Cardiac muscle cell (in vitro differentiated cells and primary cell): Measurements from ENCODE around the gene XPNPEP1. TPM values are rescaled to one million over a fixed set of nuclear protein-coding genes. Genes with fewer than 3 reads are reported as not detected.

Experiments used
- DNase-seq, 2 donors: peaks; one replicate each; pipeline versions ENCODE4 v3.0.0 to v3.0.0-alpha.2; 2010 to 2017; ENCODE audit warnings: low read depth in 1 of 2, low spot score in 1 of 2
- H3K27ac ChIP-seq: fragments of 200-600 bp; sonication (generic); 2 replicates; pipeline ENCODE4 v1.5.1; 2016
- H3K27me3 ChIP-seq: fragments of 200-600 bp; sonication (generic); 2 replicates; pipeline ENCODE4 v1.6.0; 2016; ENCODE audit warnings: control low read depth
- H3K36me3 ChIP-seq: fragments of 200-600 bp; sonication (generic); 2 replicates; pipeline ENCODE4 v1.5.1; 2016; ENCODE audit warnings: control low read depth
- H3K4me1 ChIP-seq: fragments of 200-600 bp; sonication (generic); 2 replicates; pipeline ENCODE4 v1.8.1; 2017; ENCODE audit warnings: low read depth, mild to moderate bottlenecking, mixed run types
- H3K4me3 ChIP-seq: fragments of 200-600 bp; sonication (generic); 2 replicates; pipeline ENCODE4 v1.5.1; 2016; ENCODE audit warnings: mild to moderate bottlenecking
- H3K9me3 ChIP-seq: fragments of 200-600 bp; sonication (generic); 2 replicates; pipeline ENCODE4 v1.5.1; 2017; ENCODE audit warnings: low read depth, mild to moderate bottlenecking, control low read depth
- polyA plus RNA-seq: library from polyadenylated mRNA; unstranded; fragments of >200 nt; fragmentation: Nextera tagmentation; extraction: Ambion mirVana; gene quantifications from 2 replicates; pipeline ENCODE4 v1.2.1, GENCODE V29; 2016
- total RNA-seq: library from RNA; depleted of rRNA; stranded (reverse); fragments of >200 nt; gene quantifications from 2 replicates; pipeline ENCODE4 v1.2.3, GENCODE V29; 2016
- TF ChIP-seq, protein P1 (sequence below): IDR thresholded peaks from 2 replicates; pipeline ENCODE4 v1.5.1; 2012; ENCODE audit warnings: low read depth, mild to moderate bottlenecking, low read length

The XPNPEP1 gene
- total and polyA plus RNA-seq, 2 experiments from 2014 or later, result 68.1 to 114 TPM

DNA sequence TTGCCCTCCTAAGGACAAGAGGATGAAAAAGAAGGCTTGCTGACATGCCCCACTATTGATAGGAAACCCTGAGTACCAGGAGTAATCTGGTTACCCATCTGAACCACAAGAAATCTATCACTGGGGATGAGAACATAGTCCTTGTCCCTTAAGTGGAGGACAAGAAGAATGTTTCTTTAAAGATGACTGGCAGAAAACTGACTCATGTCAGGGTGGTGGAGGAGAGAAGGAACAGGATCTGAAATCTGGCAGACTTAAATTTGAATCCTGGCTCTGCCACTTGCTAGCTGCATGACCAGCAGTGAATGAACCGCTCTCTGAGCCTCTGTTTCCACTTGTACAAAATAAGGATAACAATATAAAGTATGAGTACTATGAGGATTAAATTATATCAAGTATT lies 38.9 kb upstream of the XPNPEP1 start:
- no peaks in the 10 kb centered on the region for H3K27me3 ChIP-seq
- H3K4me1 ChIP-seq, result peaks cover 20% of the 10 kb centered on the region
- no peaks in the 10 kb centered on the region for H3K36me3 ChIP-seq
- no peaks in the 10 kb centered on the region for H3K9me3 ChIP-seq
- H3K27ac ChIP-seq, result no peak overlapping the region
- TF ChIP-seq, protein P1, sequence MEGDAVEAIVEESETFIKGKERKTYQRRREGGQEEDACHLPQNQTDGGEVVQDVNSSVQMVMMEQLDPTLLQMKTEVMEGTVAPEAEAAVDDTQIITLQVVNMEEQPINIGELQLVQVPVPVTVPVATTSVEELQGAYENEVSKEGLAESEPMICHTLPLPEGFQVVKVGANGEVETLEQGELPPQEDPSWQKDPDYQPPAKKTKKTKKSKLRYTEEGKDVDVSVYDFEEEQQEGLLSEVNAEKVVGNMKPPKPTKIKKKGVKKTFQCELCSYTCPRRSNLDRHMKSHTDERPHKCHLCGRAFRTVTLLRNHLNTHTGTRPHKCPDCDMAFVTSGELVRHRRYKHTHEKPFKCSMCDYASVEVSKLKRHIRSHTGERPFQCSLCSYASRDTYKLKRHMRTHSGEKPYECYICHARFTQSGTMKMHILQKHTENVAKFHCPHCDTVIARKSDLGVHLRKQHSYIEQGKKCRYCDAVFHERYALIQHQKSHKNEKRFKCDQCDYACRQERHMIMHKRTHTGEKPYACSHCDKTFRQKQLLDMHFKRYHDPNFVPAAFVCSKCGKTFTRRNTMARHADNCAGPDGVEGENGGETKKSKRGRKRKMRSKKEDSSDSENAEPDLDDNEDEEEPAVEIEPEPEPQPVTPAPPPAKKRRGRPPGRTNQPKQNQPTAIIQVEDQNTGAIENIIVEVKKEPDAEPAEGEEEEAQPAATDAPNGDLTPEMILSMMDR, result no peak
- H3K4me3 ChIP-seq, result no peak overlapping the region
- no peak for DNase-seq

DNA sequence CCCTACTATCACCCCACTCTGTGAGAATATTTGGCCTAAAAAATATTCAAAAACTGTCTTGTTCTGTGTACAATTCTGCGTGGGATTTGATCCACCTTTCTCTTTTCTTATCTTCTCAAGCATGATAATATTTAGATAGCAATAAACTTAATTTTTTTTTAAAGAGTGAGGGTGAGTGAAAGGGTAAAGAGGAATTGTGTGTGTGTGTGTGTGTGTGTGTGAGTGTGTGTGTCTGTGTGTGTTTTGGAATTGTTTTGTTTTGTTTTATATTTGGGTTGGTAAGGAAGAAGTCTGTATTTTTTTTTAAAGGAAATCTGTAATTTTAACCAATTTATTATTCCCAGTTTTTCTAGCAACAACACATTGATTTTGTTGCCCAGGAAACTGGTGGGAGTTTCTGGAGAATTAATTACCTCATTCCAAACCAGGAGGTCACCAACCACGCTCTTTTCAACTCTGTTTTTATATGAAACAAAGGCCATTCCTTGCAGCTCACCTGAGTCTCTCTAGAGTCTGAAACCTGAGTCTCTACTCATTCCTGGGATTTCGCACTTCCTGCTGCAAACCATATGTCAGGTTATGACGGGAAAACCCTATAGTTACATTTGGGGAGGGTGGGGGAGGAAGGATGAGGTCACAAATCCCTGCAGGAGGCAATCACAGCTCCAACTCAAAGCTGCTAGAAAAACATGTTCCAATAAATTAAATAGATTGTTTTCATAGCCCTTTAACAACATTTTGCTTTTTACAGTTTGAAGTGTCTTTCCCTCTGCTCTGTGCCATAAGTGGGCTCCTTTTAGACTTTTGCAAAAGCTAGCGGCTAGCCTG lies 38.1 kb upstream of the XPNPEP1 start:
- no peak for DNase-seq
- no peaks in the 10 kb centered on the region for H3K36me3 ChIP-seq
- no peaks in the 10 kb centered on the region for H3K9me3 ChIP-seq
- no peaks in the 10 kb centered on the region for H3K27me3 ChIP-seq
- peaks cover 15% of the 10 kb centered on the region for H3K4me1 ChIP-seq
- no peak overlapping the region for H3K4me3 ChIP-seq
- no peak overlapping the region for H3K27ac ChIP-seq
- TF ChIP-seq, protein P1, result no peak

DNA sequence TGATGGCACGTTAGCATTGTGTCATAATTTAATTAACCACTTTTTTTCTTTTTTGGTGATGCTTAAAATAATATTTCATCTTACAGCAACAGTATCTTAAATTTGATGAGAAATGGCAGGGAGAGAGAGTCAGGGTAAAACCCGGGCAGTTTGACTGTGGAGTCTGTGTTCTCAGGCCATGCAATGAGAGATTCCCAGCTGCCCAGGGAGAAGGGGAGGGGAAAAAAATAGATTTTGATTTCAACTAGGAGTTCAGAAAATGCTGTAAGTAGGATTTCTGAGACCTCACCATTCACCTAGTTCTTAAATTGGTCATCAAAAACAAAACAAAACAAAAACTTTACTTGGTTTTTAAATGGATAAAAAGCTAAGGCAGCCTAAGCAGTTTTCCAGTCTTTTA lies 37.4 kb upstream of the XPNPEP1 start:
- Histone ChIP-seq H3K4me1 (peaks cover 15% of the 10 kb centered on the region), H3K9me3 (no peaks in the 10 kb centered on the region), H3K4me3 (no peak overlapping the region), H3K27me3 (no peaks in the 10 kb centered on the region), H3K27ac (no peak overlapping the region), H3K36me3 (no peaks in the 10 kb centered on the region)
- TF ChIP-seq, protein P1, result no peak
- DNase-seq, result no peak

DNA sequence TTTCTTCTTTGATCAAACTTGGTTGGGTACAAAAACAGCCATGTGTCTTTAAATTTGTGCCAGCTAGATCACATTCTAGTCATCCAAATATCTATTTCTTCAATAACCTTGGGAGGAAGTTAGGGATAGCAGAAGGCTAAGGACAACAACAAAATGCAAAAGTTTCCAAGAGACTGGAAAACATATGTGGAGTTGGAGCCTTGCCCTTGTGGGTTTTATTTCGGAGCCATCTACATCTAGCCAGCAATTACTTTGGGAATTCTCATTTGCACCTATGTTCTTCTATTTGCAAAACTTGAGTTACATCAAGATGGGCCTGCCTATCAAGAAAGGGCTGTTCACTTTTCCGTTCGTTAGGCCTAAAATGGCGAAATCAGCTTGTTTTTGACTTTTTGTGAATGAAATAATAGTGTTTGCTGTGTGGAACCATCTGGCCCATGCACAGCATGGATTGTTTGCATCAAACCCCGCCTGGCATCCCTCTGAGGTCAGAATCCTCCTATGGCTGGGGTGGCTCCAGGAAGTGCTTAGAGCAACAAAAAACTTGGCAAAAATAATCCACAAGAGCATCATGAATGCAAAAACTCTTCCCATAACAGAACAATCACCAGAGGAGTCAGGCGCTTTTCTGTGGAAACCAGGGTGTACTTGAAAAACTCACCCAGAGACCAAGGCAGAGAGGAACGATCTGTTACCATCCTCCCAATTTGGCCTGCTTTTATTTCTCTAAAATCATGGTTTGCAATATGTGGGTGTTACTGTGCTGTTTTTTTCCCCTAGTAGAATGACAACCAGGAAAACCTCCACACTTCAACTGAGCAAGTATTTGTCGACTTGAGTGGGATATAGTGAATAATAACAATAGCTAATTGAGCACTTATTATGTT lies 36.2 kb upstream of the XPNPEP1 start:
- no peaks in the 10 kb centered on the region for H3K36me3 ChIP-seq
- DNase-seq, result no peak
- H3K9me3 ChIP-seq, result no peaks in the 10 kb centered on the region
- H3K27ac ChIP-seq, result no peak overlapping the region
- TF ChIP-seq, protein P1, result no peak
- H3K27me3 ChIP-seq, result no peaks in the 10 kb centered on the region
- H3K4me1 ChIP-seq, result peaks cover 20% of the 10 kb centered on the region
- H3K4me3 ChIP-seq, result no peak overlapping the region

DNA sequence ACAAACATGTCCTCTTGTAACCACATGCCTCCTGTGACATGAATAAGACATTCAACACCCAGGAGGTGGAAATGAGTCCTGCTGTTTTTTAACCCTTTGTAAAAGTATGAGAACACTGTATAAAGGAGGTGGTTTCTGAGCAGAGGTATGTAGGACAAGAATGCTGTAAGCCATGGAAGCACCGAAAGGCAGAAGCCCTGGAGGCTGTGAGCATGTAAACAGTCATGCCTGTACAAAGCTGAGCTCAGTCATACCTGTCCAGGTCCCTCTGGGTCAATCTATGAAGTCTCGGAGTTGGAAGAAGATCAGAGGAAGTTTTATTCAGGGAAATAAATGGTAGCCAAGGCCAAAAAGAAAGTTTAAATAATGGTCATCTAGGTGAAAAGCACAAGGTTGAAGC lies 34.7 kb upstream of the XPNPEP1 start:
- TF ChIP-seq, protein P1, result no peak
- no peak overlapping the region for H3K4me3 ChIP-seq
- H3K27me3 ChIP-seq, result no peaks in the 10 kb centered on the region
- no peaks in the 10 kb centered on the region for H3K36me3 ChIP-seq
- no peak overlapping the region for H3K27ac ChIP-seq
- no peaks in the 10 kb centered on the region for H3K9me3 ChIP-seq
- peaks cover 20% of the 10 kb centered on the region for H3K4me1 ChIP-seq
- DNase-seq, result no peak
